Activated T-helper 17 cell treated with anti-CD3 and anti-CD28 coated beads, Interleukin-2, amount 50 U/mL, for 72 hours (primary cell): Measurements from ENCODE around the gene SETD2. TPM values are rescaled to one million over a fixed set of nuclear protein-coding genes. Genes with fewer than 3 reads are reported as not detected.
A peak's percentile ranks its signal among the peaks of the same experiment; 100 is the strongest.

Source experiments
- ATAC-seq: fragments of 150-1000 bp; cut with Tn5 transposase; replicated peaks from 2 replicates; pipeline ENCODE4 v1.10.0; 2021; ENCODE audit warnings: mild to moderate bottlenecking, moderate library complexity
- H3K27ac Mint-ChIP-seq: one replicate; pipeline ENCODE4 v1.8.0; 2022; ENCODE audit warnings: mixed read lengths
- H3K27me3 Mint-ChIP-seq: one replicate; pipeline ENCODE4 v1.8.0; 2022; ENCODE audit warnings: mixed read lengths
- H3K36me3 Mint-ChIP-seq: one replicate; pipeline ENCODE4 v1.8.0; 2022; ENCODE audit warnings: low read depth, mild to moderate bottlenecking, mixed read lengths
- H3K4me1 Mint-ChIP-seq: one replicate; pipeline ENCODE4 v1.8.0; 2022; ENCODE audit warnings: mixed read lengths
- H3K4me3 Mint-ChIP-seq: one replicate; pipeline ENCODE4 v1.8.0; 2022; ENCODE audit warnings: mild to moderate bottlenecking, mixed read lengths
- H3K9me3 Mint-ChIP-seq: one replicate; pipeline ENCODE4 v1.8.0; 2022; ENCODE audit warnings: mixed read lengths
- total RNA-seq, 2 donors: library from RNA; stranded (reverse); gene quantifications; one replicate each; pipeline ENCODE4 v1.2.3, GENCODE V29; 2022

Gene SETD2
- total RNA-seq, 2 donors from 2014 or later: 28.8 to 33.1 TPM

GRCh38 chr3:46979958-46980497 lies 183.9 kb downstream of the SETD2 start:
- peaks cover 33% of the 10 kb centered on the region for H3K4me1 Mint-ChIP-seq
- H3K36me3 Mint-ChIP-seq: peaks cover 15% of the 10 kb centered on the region
- H3K27ac Mint-ChIP-seq: no peak overlapping the region
- H3K9me3 Mint-ChIP-seq: no peaks in the 10 kb centered on the region
- H3K27me3 Mint-ChIP-seq: no peaks in the 10 kb centered on the region
- H3K4me3 Mint-ChIP-seq: peak overlapping the region; percentile 86
- peak; percentile 13 for ATAC-seq

GRCh38 chr3:46978985-46979944 lies 184.6 kb downstream of the SETD2 start, which contains the start of gene NBEAL2:
Gene NBEAL2, plus strand, starts transcription at chr3:46979666. Its CDS starts 196 bp downstream, at chr3:46979862.
- Mint-ChIP-seq H3K9me3 (no peaks in the 10 kb centered on the region), H3K4me1 (peaks cover 33% of the 10 kb centered on the region), H3K27ac (peak within 1 kb of the TSS; percentile 82), H3K4me3 (peak within 1 kb of the TSS; percentile 86), H3K27me3 (no peaks in the 10 kb centered on the region), H3K36me3 (peaks cover 23% of the 10 kb centered on the region)
- peak; percentile 84 for ATAC-seq

- ATAC-seq: no peak
- no peaks in the 10 kb centered on the region for H3K9me3 Mint-ChIP-seq
- H3K36me3 Mint-ChIP-seq: peaks cover 30% of the 10 kb centered on the region
- peak overlapping the region; percentile 95 for H3K27ac Mint-ChIP-seq
- peaks cover 36% of the 10 kb centered on the region for H3K4me1 Mint-ChIP-seq
- peak overlapping the region; percentile 86 for H3K4me3 Mint-ChIP-seq
- H3K27me3 Mint-ChIP-seq: no peaks in the 10 kb centered on the region
Measured at GRCh38 chr3:46978381-46978780, 185.5 kb downstream of the SETD2 start.

GRCh38 chr3:46977811-46978195 lies 186.1 kb downstream of the SETD2 start:
- Mint-ChIP-seq H3K27ac (peak overlapping the region; percentile 95), H3K4me3 (peak overlapping the region; percentile 86), H3K27me3 (no peaks in the 10 kb centered on the region), H3K9me3 (no peaks in the 10 kb centered on the region), H3K4me1 (peaks cover 35% of the 10 kb centered on the region), H3K36me3 (peaks cover 32% of the 10 kb centered on the region)
- ATAC-seq: no peak

- peak; percentile 78 for ATAC-seq
- Mint-ChIP-seq H3K4me1 (peaks cover 39% of the 10 kb centered on the region), H3K4me3 (peak within 1 kb of the TSS; percentile 86)
Measured at GRCh38 chr3:46976326-46977190, 187.4 kb downstream of the SETD2 start, which contains the start of gene CCDC12. Gene CCDC12, minus strand, starts transcription at chr3:46976745. Its CDS starts 13 bp downstream, at chr3:46976732.

GRCh38 chr3:46974421-46975171 lies 189.3 kb downstream of the SETD2 start:
- Mint-ChIP-seq H3K27me3 (no peaks in the 10 kb centered on the region), H3K9me3 (no peaks in the 10 kb centered on the region), H3K36me3 (peaks cover 65% of the 10 kb centered on the region), H3K27ac (peak overlapping the region; percentile 95), H3K4me3 (peak overlapping the region; percentile 86), H3K4me1 (peaks cover 45% of the 10 kb centered on the region)
- no peak for ATAC-seq

More at GRCh38 chr3:46976326-46977190, 187.4 kb downstream of the SETD2 start, which contains the start of gene CCDC12:
- Mint-ChIP-seq H3K27me3 (no peaks in the 10 kb centered on the region), H3K36me3 (peaks cover 45% of the 10 kb centered on the region), H3K27ac (peak within 1 kb of the TSS; percentile 95), H3K9me3 (no peaks in the 10 kb centered on the region)

- H3K36me3 Mint-ChIP-seq: peaks cover 82% of the 10 kb centered on the region
- no peak for ATAC-seq
- H3K4me3 Mint-ChIP-seq: peak overlapping the region; percentile 81
- peak overlapping the region; percentile 92 for H3K27ac Mint-ChIP-seq
- H3K27me3 Mint-ChIP-seq: no peaks in the 10 kb centered on the region
- no peaks in the 10 kb centered on the region for H3K9me3 Mint-ChIP-seq
- peaks cover 51% of the 10 kb centered on the region for H3K4me1 Mint-ChIP-seq
Measured at GRCh38 chr3:46972396-46972795, 191.5 kb downstream of the SETD2 start.

- Mint-ChIP-seq H3K27me3 (no peaks in the 10 kb centered on the region), H3K4me1 (peaks cover 55% of the 10 kb centered on the region), H3K27ac (peak overlapping the region; percentile 92), H3K4me3 (peak overlapping the region; percentile 81), H3K36me3 (peaks cover 88% of the 10 kb centered on the region), H3K9me3 (no peaks in the 10 kb centered on the region)
- ATAC-seq: no peak
Measured at GRCh38 chr3:46971742-46972141, 192.2 kb downstream of the SETD2 start.

GRCh38 chr3:46971151-46971550 lies 192.8 kb downstream of the SETD2 start:
- Mint-ChIP-seq H3K9me3 (no peaks in the 10 kb centered on the region), H3K27ac (peak overlapping the region; percentile 92), H3K4me3 (peak overlapping the region; percentile 81), H3K4me1 (peaks cover 61% of the 10 kb centered on the region), H3K36me3 (peaks cover 88% of the 10 kb centered on the region), H3K27me3 (no peaks in the 10 kb centered on the region)
- no peak for ATAC-seq

- Mint-ChIP-seq H3K4me3 (peak overlapping the region; percentile 81), H3K36me3 (peaks cover 89% of the 10 kb centered on the region), H3K27ac (peak overlapping the region; percentile 92), H3K27me3 (no peaks in the 10 kb centered on the region), H3K4me1 (peaks cover 67% of the 10 kb centered on the region), H3K9me3 (no peaks in the 10 kb centered on the region)
- ATAC-seq: no peak
Measured at GRCh38 chr3:46970391-46971091, 193.4 kb downstream of the SETD2 start.

- H3K36me3 Mint-ChIP-seq: peaks cover 74% of the 10 kb centered on the region
- H3K27ac Mint-ChIP-seq: peak overlapping the region; percentile 47
- no peaks in the 10 kb centered on the region for H3K9me3 Mint-ChIP-seq
- H3K27me3 Mint-ChIP-seq: no peaks in the 10 kb centered on the region
- H3K4me3 Mint-ChIP-seq: no peak overlapping the region
- ATAC-seq: no peak
- H3K4me1 Mint-ChIP-seq: peaks cover 59% of the 10 kb centered on the region
Measured at GRCh38 chr3:46968783-46969428, 195.0 kb downstream of the SETD2 start.

GRCh38 chr3:46966811-46967210 lies 197.1 kb downstream of the SETD2 start:
- no peaks in the 10 kb centered on the region for H3K9me3 Mint-ChIP-seq
- H3K4me3 Mint-ChIP-seq: peak overlapping the region; percentile 36
- H3K4me1 Mint-ChIP-seq: peaks cover 55% of the 10 kb centered on the region
- H3K36me3 Mint-ChIP-seq: peaks cover 73% of the 10 kb centered on the region
- no peaks in the 10 kb centered on the region for H3K27me3 Mint-ChIP-seq
- ATAC-seq: peak; percentile 33
- peak overlapping the region; percentile 80 for H3K27ac Mint-ChIP-seq
